Peyer's patch (tissue), 4 donors: ENCODE data around the gene ACSBG1. TPM values are rescaled to one million over a fixed set of nuclear protein-coding genes. Genes with fewer than 3 reads are reported as not detected.
A peak's percentile ranks its signal among the peaks of the same experiment; 100 is the strongest.

Experiments
- DNase-seq, 3 donors: peaks; one replicate each; pipeline ENCODE4 v3.0.0-alpha.2; 2017 to 2019
- H3K27ac ChIP-seq, 4 donors: fragments of 200-600 bp; sonication (generic); one replicate each; pipeline ENCODE4 v1.5.1; 2016 to 2019
- H3K27me3 ChIP-seq, 2 donors: fragments of 200-600 bp; sonication (generic); one replicate each; pipeline ENCODE4 v1.5.1; 2019
- H3K36me3 ChIP-seq, 3 donors: fragments of 200-600 bp; sonication (generic); one replicate each; pipeline ENCODE4 v1.5.1; 2016 to 2019
- H3K4me1 ChIP-seq, 4 donors: fragments of 200-600 bp; sonication (generic); one replicate each; pipeline ENCODE4 v1.5.1; 2016 to 2019
- H3K4me3 ChIP-seq, 4 donors: fragments of 200-600 bp; sonication (generic); 1 replicate in 3 of 4; 2 replicates in 1 of 4; pipeline ENCODE4 v1.5.1; 2016 to 2019; ENCODE audit warnings: mild to moderate bottlenecking in 1 of 4
- H3K9me3 ChIP-seq, 4 donors: fragments of 200-600 bp; sonication (generic); one replicate each; pipeline ENCODE4 v1.5.1; 2016 to 2019; ENCODE audit warnings: mild to moderate bottlenecking in 1 of 4
- CTCF ChIP-seq, 6 experiments: fragments of 450-650 bp in 4 of 6; fragments of 200-600 bp in 2 of 6; sonication (generic) in 1 of 6; IDR thresholded peaks; one replicate each; pipeline ENCODE4 v1.5.1; 2017 to 2019; ENCODE audit warnings: antibody characterized with exemption in 6 of 6, mild to moderate bottlenecking in 3 of 6, moderate library complexity in 1 of 6
- POLR2A ChIP-seq, 2 donors: fragments of 450-650 bp; IDR thresholded peaks; one replicate each; pipeline ENCODE4 v1.5.1; 2017; ENCODE audit warnings: antibody characterized with exemption in 2 of 2, mild to moderate bottlenecking in 2 of 2, moderate library complexity in 2 of 2
- total RNA-seq, 4 donors: library from RNA; depleted of rRNA; stranded (reverse); fragments of >200 nt; gene quantifications; one replicate each; pipeline ENCODE4 v1.1.0, GENCODE V29; 2016

Gene ACSBG1
- total RNA-seq, 4 donors from 2014 or later = not detected

GRCh38 chr15:78179906-78180305 is 54.5 kb downstream of the ACSBG1 start:
- Histone ChIP-seq H3K9me3 (no peaks in the 10 kb centered on the region), H3K27me3 (no peaks in the 10 kb centered on the region), H3K36me3 (no peaks in the 10 kb centered on the region), H3K4me1 (peaks cover 0 to 4% (median under 1%) of the 10 kb centered on the region in 4 donors), H3K4me3 (no peak overlapping the region), H3K27ac (no peak overlapping the region)
- DNase-seq = peak in 1 of 3 donors; percentile 7
- TF ChIP-seq CTCF (IDR thresholded peaks at IDR 0.05) (no peak), POLR2A (IDR thresholded peaks at IDR 0.05) (no peak)

- H3K9me3 ChIP-seq = no peaks in the 10 kb centered on the region
- peaks cover 0 to 6% (median 3%) of the 10 kb centered on the region in 4 donors for H3K4me1 ChIP-seq
- no peak overlapping the region for H3K4me3 ChIP-seq
- H3K36me3 ChIP-seq = no peaks in the 10 kb centered on the region
- TF ChIP-seq POLR2A (IDR thresholded peaks at IDR 0.05) (no peak), CTCF (IDR thresholded peaks at IDR 0.05) (no peak)
- H3K27me3 ChIP-seq = no peaks in the 10 kb centered on the region
- peak in 1 of 3 donors; percentile 4 for DNase-seq
- H3K27ac ChIP-seq = no peak overlapping the region
These were observed 55.0 kb downstream of the ACSBG1 start for GRCh38 chr15:78179286-78179840.

GRCh38 chr15:78178064-78178463 is 56.3 kb downstream of the ACSBG1 start:
- DNase-seq = no peak
- H3K4me3 ChIP-seq = no peak overlapping the region
- TF ChIP-seq CTCF (IDR thresholded peaks at IDR 0.05) (no peak), POLR2A (IDR thresholded peaks at IDR 0.05) (no peak)

GRCh38 chr15:78177447-78177873 is 56.9 kb downstream of the ACSBG1 start:
- H3K27me3 ChIP-seq = no peaks in the 10 kb centered on the region
- H3K27ac ChIP-seq = no peak overlapping the region
- peaks cover 0 to 18% (median 4%) of the 10 kb centered on the region in 4 donors for H3K4me1 ChIP-seq
- H3K36me3 ChIP-seq = peaks cover 0 to 5% (median 0%) of the 10 kb centered on the region in 3 donors
- H3K4me3 ChIP-seq = no peak overlapping the region
- H3K9me3 ChIP-seq = no peaks in the 10 kb centered on the region
- TF ChIP-seq POLR2A (IDR thresholded peaks at IDR 0.05) (no peak), CTCF (IDR thresholded peaks at IDR 0.05) (peak in 5 of 6 experiments; percentile 14 to 71 (median 50))
- peak; percentile 40 to 70 (median 66) for DNase-seq

More at GRCh38 chr15:78178064-78178463, 56.3 kb downstream of the ACSBG1 start:
- Histone ChIP-seq H3K9me3 (no peaks in the 10 kb centered on the region), H3K36me3 (no peaks in the 10 kb centered on the region), H3K27me3 (no peaks in the 10 kb centered on the region), H3K4me1 (peaks cover 0 to 18% (median 4%) of the 10 kb centered on the region in 4 donors), H3K27ac (no peak overlapping the region)

- no peak overlapping the region for H3K27ac ChIP-seq
- peaks cover 0 to 26% (median 4%) of the 10 kb centered on the region in 4 donors for H3K4me1 ChIP-seq
- H3K9me3 ChIP-seq = no peaks in the 10 kb centered on the region
- DNase-seq = no peak
- peaks cover 0 to 26% (median 0%) of the 10 kb centered on the region in 3 donors for H3K36me3 ChIP-seq
- H3K27me3 ChIP-seq = no peaks in the 10 kb centered on the region
- H3K4me3 ChIP-seq = no peak overlapping the region
- TF ChIP-seq POLR2A (IDR thresholded peaks at IDR 0.05) (no peak), CTCF (IDR thresholded peaks at IDR 0.05) (no peak)
These were observed 59.0 kb downstream of the ACSBG1 start for GRCh38 chr15:78175330-78175729.
